NCI-H1417 (cell line): Measurements from ENCODE around the gene CGN.
A peak's percentile ranks its signal among the peaks of the same experiment; 100 is the strongest.
"Not testable (repeated sequence)": the region's sequence is repeated elsewhere in the genome, so short reads cannot be mapped to it uniquely, and the experiment has no call there.

ENCODE experiments used
- DNase-seq, 3 experiments: peaks; one replicate each; lab custom pipeline; 2025; lab: John Stamatoyannopoulos, UW

The CGN gene

GRCh38 chr1:151522427-151522826 lies 11.2 kb downstream of the CGN start:
- not testable (repeated sequence) for DNase-seq

GRCh38 chr1:151523326-151523725 lies 12.1 kb downstream of the CGN start:
- no peak for DNase-seq

- no peak for DNase-seq
Measured at GRCh38 chr1:151524736-151525135, 13.5 kb downstream of the CGN start.

- no peak for DNase-seq
Measured at GRCh38 chr1:151526735-151527525, 15.7 kb downstream of the CGN start.

GRCh38 chr1:151529211-151529702 lies 18.1 kb downstream of the CGN start:
- no peak for DNase-seq

- DNase-seq: no peak
Measured at GRCh38 chr1:151529781-151530180, 18.6 kb downstream of the CGN start.

- DNase-seq: no peak
Measured at GRCh38 chr1:151530461-151530860, 19.3 kb downstream of the CGN start.

GRCh38 chr1:151533870-151534269 lies 22.7 kb downstream of the CGN start:
- no peak for DNase-seq

- DNase-seq: peak; percentile 40 to 89 (median 69)
Measured at GRCh38 chr1:151534662-151535278, 23.6 kb downstream of the CGN start.

- DNase-seq: no peak
Measured at GRCh38 chr1:151535326-151536271, 24.4 kb downstream of the CGN start.

- no peak for DNase-seq
Measured at GRCh38 chr1:151536499-151536898, 25.3 kb downstream of the CGN start.

- DNase-seq: no peak
Measured at GRCh38 chr1:151537112-151537511, 25.9 kb downstream of the CGN start.

- DNase-seq: peak; percentile 91 to 100 (median 95)
Measured at GRCh38 chr1:151539321-151540020, 28.3 kb downstream of the CGN start.

GRCh38 chr1:151540021-151540981 lies 29.1 kb downstream of the CGN start, which contains the start of gene TUFT1:
Gene TUFT1, plus strand, starts transcription at chr1:151540309. Its CDS starts 58 bp downstream, at chr1:151540367.
- peak; percentile 94 to 100 (median 97) for DNase-seq

- DNase-seq: peak; percentile 48 to 69 (median 52)
Measured at GRCh38 chr1:151540982-151541377, 29.8 kb downstream of the CGN start.

- no peak for DNase-seq
Measured at GRCh38 chr1:151541752-151542151, 30.6 kb downstream of the CGN start.

GRCh38 chr1:151542710-151543129 lies 31.5 kb downstream of the CGN start:
- no peak for DNase-seq

GRCh38 chr1:151545542-151545941 lies 34.4 kb downstream of the CGN start:
- no peak for DNase-seq

- DNase-seq: no peak
Measured at GRCh38 chr1:151546011-151546925, 35.1 kb downstream of the CGN start.
